ENCODE measurements around the gene NDC1.
"Not testable (repeated sequence)": the region's sequence is repeated elsewhere in the genome, so short reads cannot be mapped to it uniquely, and the experiment has no call there.

Gene NDC1

GRCh38 chr1:53837924-53838653, at the start of gene NDC1:
Gene NDC1 (minus strand): TSS chr1:53838296. CDS start chr1:53838261, 35 bp downstream.
- Histone ChIP-seq H3K4me3 (ENCODE audit: low read depth in 1 of 2, low read length in 2 of 2) (peak within 1 kb of the TSS; percentile 95 to 97), H3K36me3 (ENCODE audit: insufficient read depth, low read length) (peaks cover 25% of the 10 kb centered on the region), H2AFZ (ENCODE audit: low read depth, low read length) (peak within 1 kb of the TSS; percentile 99), H3K27ac (ENCODE audit: low read length) (peak within 1 kb of the TSS; percentile 100), H3K4me2 (ENCODE audit: insufficient read depth, low read length) (peak within 1 kb of the TSS; percentile 95), H3K27me3 (ENCODE audit: insufficient read depth, low read length, poor library complexity) (no peaks in the 10 kb centered on the region), H3K9ac (ENCODE audit: low read depth, low read length) (peak within 1 kb of the TSS; percentile 92), H3K79me2 (ENCODE audit: insufficient read depth, low read length) (peaks cover 52% of the 10 kb centered on the region), H4K20me1 (ENCODE audit: insufficient read depth, low read length) (peaks cover 22% of the 10 kb centered on the region; the same call in 1 of the 2 replicates), H3K9me3 (ENCODE audit: insufficient read depth, low read length, severe bottlenecking) (peaks cover 3% of the 10 kb centered on the region), H3K4me1 (ENCODE audit: insufficient read depth, low read length) (peaks cover 42% of the 10 kb centered on the region)
- DNase-seq, result peak; percentile 94
- peak; percentile 93 for ATAC-seq (ENCODE audit: insufficient read depth, low read depth)
- TF ChIP-seq CTCF (IDR thresholded peaks at IDR 0.05; ENCODE audit: borderline replicate concordance, extremely low read depth, low read length, poor library complexity, severe bottlenecking), result no peak

GRCh38 chr1:53883600-53883999, 45.5 kb upstream of the NDC1 start:
- DNase-seq; H2AFZ ChIP-seq (ENCODE audit: low read depth, low read length); H3K9me3 ChIP-seq (ENCODE audit: insufficient read depth, low read length, severe bottlenecking); H4K20me1 ChIP-seq (ENCODE audit: insufficient read depth, low read length); ATAC-seq (ENCODE audit: insufficient read depth, low read depth); H3K27ac ChIP-seq (ENCODE audit: low read length); H3K4me1 ChIP-seq (ENCODE audit: insufficient read depth, low read length); H3K4me3 ChIP-seq (ENCODE audit: low read depth in 1 of 2, low read length in 2 of 2); H3K4me2 ChIP-seq (ENCODE audit: insufficient read depth, low read length); H3K27me3 ChIP-seq (ENCODE audit: insufficient read depth, low read length, poor library complexity); H3K79me2 ChIP-seq (ENCODE audit: insufficient read depth, low read length); H3K9ac ChIP-seq (ENCODE audit: low read depth, low read length): not testable (repeated sequence)
- peaks cover 13% of the 10 kb centered on the region for H3K36me3 ChIP-seq (ENCODE audit: insufficient read depth, low read length)

GRCh38 chr1:53881853-53882252, 43.8 kb upstream of the NDC1 start:
- H3K79me2 ChIP-seq (ENCODE audit: insufficient read depth, low read length); H3K9me3 ChIP-seq (ENCODE audit: insufficient read depth, low read length, severe bottlenecking); H3K27me3 ChIP-seq (ENCODE audit: insufficient read depth, low read length, poor library complexity); H4K20me1 ChIP-seq (ENCODE audit: insufficient read depth, low read length); ATAC-seq (ENCODE audit: insufficient read depth, low read depth); H3K27ac ChIP-seq (ENCODE audit: low read length); H3K4me2 ChIP-seq (ENCODE audit: insufficient read depth, low read length); H3K9ac ChIP-seq (ENCODE audit: low read depth, low read length); H3K4me1 ChIP-seq (ENCODE audit: insufficient read depth, low read length); H3K4me3 ChIP-seq (ENCODE audit: low read depth in 1 of 2, low read length in 2 of 2); DNase-seq; H2AFZ ChIP-seq (ENCODE audit: low read depth, low read length): not testable (repeated sequence)
- peaks cover 24% of the 10 kb centered on the region for H3K36me3 ChIP-seq (ENCODE audit: insufficient read depth, low read length)

- H3K4me1 ChIP-seq (ENCODE audit: insufficient read depth, low read length), result no peaks in the 10 kb centered on the region
- H3K9ac ChIP-seq (ENCODE audit: low read depth, low read length), result no peak overlapping the region
- peaks cover 25% of the 10 kb centered on the region for H3K36me3 ChIP-seq (ENCODE audit: insufficient read depth, low read length)
- no peaks in the 10 kb centered on the region for H3K9me3 ChIP-seq (ENCODE audit: insufficient read depth, low read length, severe bottlenecking)
- DNase-seq, result no peak
- no peak overlapping the region for H3K27ac ChIP-seq (ENCODE audit: low read length)
- no peaks in the 10 kb centered on the region for H4K20me1 ChIP-seq (ENCODE audit: insufficient read depth, low read length)
- no peaks in the 10 kb centered on the region for H3K79me2 ChIP-seq (ENCODE audit: insufficient read depth, low read length)
- no peaks in the 10 kb centered on the region for H3K27me3 ChIP-seq (ENCODE audit: insufficient read depth, low read length, poor library complexity)
- H2AFZ ChIP-seq (ENCODE audit: low read depth, low read length), result no peak overlapping the region
- H3K4me3 ChIP-seq (ENCODE audit: low read depth in 1 of 2, low read length in 2 of 2), result no peak overlapping the region
- TF ChIP-seq EZH2 (IDR thresholded peaks at IDR 0.05; ENCODE audit: borderline replicate concordance, low read depth, low read length, severe bottlenecking), result no peak
- peak; percentile 59 for TF ChIP-seq CTCF (IDR thresholded peaks at IDR 0.05; ENCODE audit: borderline replicate concordance, extremely low read depth, low read length, poor library complexity, severe bottlenecking)
- no peak for ATAC-seq (ENCODE audit: insufficient read depth, low read depth)
- H3K4me2 ChIP-seq (ENCODE audit: insufficient read depth, low read length), result no peak overlapping the region
Observed at GRCh38 chr1:53878492-53879105, 40.5 kb upstream of the NDC1 start.

GRCh38 chr1:53875150-53875549, 37.1 kb upstream of the NDC1 start:
- not testable (repeated sequence) for H3K4me3 ChIP-seq (ENCODE audit: low read depth in 1 of 2, low read length in 2 of 2); H3K27ac ChIP-seq (ENCODE audit: low read length); H2AFZ ChIP-seq (ENCODE audit: low read depth, low read length); ATAC-seq (ENCODE audit: insufficient read depth, low read depth); H3K4me2 ChIP-seq (ENCODE audit: insufficient read depth, low read length); H3K79me2 ChIP-seq (ENCODE audit: insufficient read depth, low read length); H3K27me3 ChIP-seq (ENCODE audit: insufficient read depth, low read length, poor library complexity); H3K4me1 ChIP-seq (ENCODE audit: insufficient read depth, low read length); H3K9ac ChIP-seq (ENCODE audit: low read depth, low read length); H3K9me3 ChIP-seq (ENCODE audit: insufficient read depth, low read length, severe bottlenecking); H4K20me1 ChIP-seq (ENCODE audit: insufficient read depth, low read length); DNase-seq
- peaks cover 27% of the 10 kb centered on the region for H3K36me3 ChIP-seq (ENCODE audit: insufficient read depth, low read length)

Data from DND-41 (cell line).